HepG2 (cell line): ENCODE measurements around the gene DGCR2. TPM values are rescaled to one million over a fixed set of nuclear protein-coding genes. Genes with fewer than 3 reads are reported as not detected.
A peak's percentile ranks its signal among the peaks of the same experiment; 100 is the strongest.

Experiments used
- FLYWCH1 ChIP-seq: sonication (generic); formaldehyde crosslinking; IDR thresholded peaks from 2 replicates; pipeline ENCODE4 v1.8.1; 2023; ENCODE audit warnings: mild to moderate bottlenecking, missing genetic modification reagents
- HDAC2 ChIP-seq: sonication (generic); formaldehyde crosslinking; IDR thresholded peaks from 2 replicates; pipeline ENCODE4 v1.4.0; 2020; ENCODE audit warnings: missing genetic modification reagents
- KMT2B ChIP-seq: IDR thresholded peaks from 2 replicates; pipeline ENCODE4 v1.6.1; 2016; ENCODE audit warnings: missing genetic modification reagents, missing compliant biosample characterization
- MAFK ChIP-seq, 2 experiments: IDR thresholded peaks in 1 of 2; conservative IDR thresholded peaks in 1 of 2; 2 replicates each; pipeline ENCODE4 v1.6.1; 2011; ENCODE audit warnings: improper control_type of control experiment in 2 of 2, low read length in 2 of 2
- NPAS2 ChIP-seq: sonication (generic); formaldehyde crosslinking; IDR thresholded peaks from 2 replicates; pipeline ENCODE4 v1.8.0; 2022; ENCODE audit warnings: mild to moderate bottlenecking, missing genetic modification reagents, borderline replicate concordance
- PAX8 ChIP-seq: sonication (generic); formaldehyde crosslinking; IDR thresholded peaks from 2 replicates; pipeline ENCODE4 v1.8.0; 2022; ENCODE audit warnings: mild to moderate bottlenecking, missing genetic modification reagents, borderline replicate concordance
- RAD21 ChIP-seq: fragments of 450-650 bp; formaldehyde crosslinking; IDR thresholded peaks from 2 replicates; pipeline ENCODE4 v1.5.0; 2020; ENCODE audit warnings: mild to moderate bottlenecking
- RARG ChIP-seq: sonication (generic); formaldehyde crosslinking; IDR thresholded peaks from 2 replicates; pipeline ENCODE4 v1.4.0; 2020; ENCODE audit warnings: low read depth, mild to moderate bottlenecking, missing genetic modification reagents
- RBM39 ChIP-seq: fragments of 200-400 bp; formaldehyde crosslinking; IDR thresholded peaks from one replicate; pipeline ENCODE4 v1.6.1; 2018; ENCODE audit warnings: antibody characterized with exemption, mild to moderate bottlenecking, low read depth, low read length; ENCODE audit not compliant: poor library complexity, severe bottlenecking
- YEATS2 ChIP-seq: sonication (generic); formaldehyde crosslinking; IDR thresholded peaks from 2 replicates; pipeline ENCODE4 v1.4.0; 2020; ENCODE audit warnings: missing genetic modification reagents, borderline replicate concordance
- ZFP36L1 ChIP-seq: sonication (generic); formaldehyde crosslinking; IDR thresholded peaks from 2 replicates; pipeline ENCODE4 v1.8.0; 2022; ENCODE audit warnings: mild to moderate bottlenecking, missing genetic modification reagents, moderate library complexity
- ZNF143 ChIP-seq: sonication (generic); formaldehyde crosslinking; IDR thresholded peaks from 2 replicates; pipeline ENCODE4 v1.4.0; 2020; ENCODE audit warnings: missing genetic modification reagents
- ZNF20 ChIP-seq: sonication (generic); formaldehyde crosslinking; IDR thresholded peaks from 2 replicates; pipeline ENCODE4 v1.4.0; 2020; ENCODE audit warnings: mild to moderate bottlenecking, moderate library complexity, missing genetic modification reagents
- ZNF83 ChIP-seq: sonication (generic); formaldehyde crosslinking; IDR thresholded peaks from 2 replicates; pipeline ENCODE4 v1.4.0; 2020; ENCODE audit warnings: missing genetic modification reagents, mild to moderate bottlenecking, borderline replicate concordance
- polyA plus RNA-seq, 8 experiments: library from polyadenylated mRNA; depleted of rRNA in 3 of 8; stranded (reverse) in 7 of 8; unstranded in 1 of 8; fragments of >200 nt; fragmentation: Illumina TruSeq in 4 of 8; extraction: Trizol in 4 of 8; gene quantifications; 2 replicates each; pipeline versions ENCODE4 v1.2.1 to v1.2.3, GENCODE V29; 2011 to 2016; ENCODE audit warnings: low read depth in 4 of 8, missing spikeins in 1 of 8, mixed read lengths in 1 of 8; ENCODE audit not compliant: insufficient read depth in 1 of 8
- total RNA-seq, 5 experiments: library from RNA; depleted of rRNA; stranded (reverse); fragments of >200 nt; fragmentation: Illumina TruSeq; extraction: Trizol; gene quantifications; 2 replicates each; pipeline ENCODE4 v1.2.3, GENCODE V29; 2016; ENCODE audit warnings: low read depth in 1 of 5
- TF ChIP-seq, protein P1 (sequence below): sonication (generic); formaldehyde crosslinking; IDR thresholded peaks from 2 replicates; pipeline ENCODE4 v1.5.0; 2020; ENCODE audit warnings: missing genetic modification reagents
- TF ChIP-seq, protein P2 (sequence below): sonication (generic); formaldehyde crosslinking; conservative IDR thresholded peaks from 2 replicates; pipeline ENCODE4 v1.8.0; 2022; ENCODE audit warnings: mild to moderate bottlenecking, moderate library complexity, missing genetic modification reagents
- TF ChIP-seq, protein P3 (sequence below): sonication (generic); formaldehyde crosslinking; conservative IDR thresholded peaks from 2 replicates; pipeline ENCODE4 v1.4.0; 2020; ENCODE audit warnings: mild to moderate bottlenecking, missing genetic modification reagents, moderate library complexity
- TF ChIP-seq, protein P4 (sequence below): sonication (generic); formaldehyde crosslinking; IDR thresholded peaks from 2 replicates; pipeline ENCODE4 v1.4.0; 2020; ENCODE audit warnings: missing genetic modification reagents, borderline replicate concordance
- TF ChIP-seq, protein P5 (sequence below): sonication (generic); formaldehyde crosslinking; IDR thresholded peaks from 2 replicates; pipeline ENCODE4 v1.4.0; 2020; ENCODE audit warnings: mild to moderate bottlenecking, missing genetic modification reagents, borderline replicate concordance

Gene DGCR2
- total and polyA plus RNA-seq, 2 of the 13 experiments (the other 11 are each of a cell fraction or from before 2014, with no cell fraction given), result 23.1 to 35.3 TPM

DNA sequence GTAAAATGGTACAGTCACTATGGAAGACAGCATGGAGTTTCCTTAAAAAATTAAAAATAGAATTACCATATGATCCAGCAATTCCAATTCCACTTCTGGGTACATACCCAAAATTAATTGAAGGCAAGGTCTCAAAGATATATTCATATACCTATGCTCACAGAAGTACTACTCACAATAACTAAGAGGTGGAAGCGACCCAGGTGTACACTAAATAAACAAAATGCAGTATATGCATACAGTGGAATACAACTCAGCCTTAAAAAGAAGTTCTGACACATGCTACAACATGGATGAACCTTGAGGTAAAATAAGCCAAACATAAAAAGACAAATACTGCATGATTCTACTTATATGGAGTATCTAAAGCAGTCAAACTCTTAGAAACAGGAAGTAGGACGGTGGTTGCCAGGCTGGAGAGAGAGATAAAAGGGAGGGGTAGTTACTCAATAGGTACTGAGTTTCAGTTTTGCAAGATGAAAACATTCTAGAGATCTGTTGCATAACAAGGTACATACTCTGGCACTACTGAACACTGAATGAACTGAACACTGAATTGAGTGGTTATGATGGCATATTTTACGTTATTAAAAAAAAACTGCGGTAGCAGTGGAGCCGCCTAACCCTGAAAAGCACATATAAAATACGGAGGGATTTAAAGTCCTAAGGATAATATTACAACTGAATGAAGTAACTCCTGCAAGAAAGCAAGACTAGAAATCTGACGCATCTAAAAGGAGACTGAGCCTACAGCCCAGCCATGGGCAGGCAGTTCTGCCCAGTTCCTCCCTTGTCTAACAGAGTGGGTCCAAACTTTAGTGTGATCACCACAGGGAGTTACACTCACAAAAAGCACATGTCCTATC is 12.8 kb downstream of the DGCR2 start (continued):
- peak; percentile 48; the same call in 1 of the 2 replicates for TF ChIP-seq KMT2B (CRISPR knock-in tag)
- TF ChIP-seq RAD21, result no peak
- no peak for TF ChIP-seq RBM39
- TF ChIP-seq PAX8 (CRISPR knock-in tag), result no peak
- no peak for TF ChIP-seq ZNF83
- no peak for TF ChIP-seq YEATS2 (CRISPR knock-in tag)
- TF ChIP-seq NPAS2, result no peak
- TF ChIP-seq MAFK (conservative IDR thresholded peaks at IDR 0.05 in 1 of 2, IDR thresholded peaks at IDR 0.05 in 1 of 2; ENCODE audit: low read length in 2 of 2), result no peak
- TF ChIP-seq ZNF20 (CRISPR knock-in tag), result no peak
- peak; percentile 65 for TF ChIP-seq HDAC2 (CRISPR knock-in tag)
- no peak for TF ChIP-seq RARG (CRISPR knock-in tag)
- TF ChIP-seq, protein P1, sequence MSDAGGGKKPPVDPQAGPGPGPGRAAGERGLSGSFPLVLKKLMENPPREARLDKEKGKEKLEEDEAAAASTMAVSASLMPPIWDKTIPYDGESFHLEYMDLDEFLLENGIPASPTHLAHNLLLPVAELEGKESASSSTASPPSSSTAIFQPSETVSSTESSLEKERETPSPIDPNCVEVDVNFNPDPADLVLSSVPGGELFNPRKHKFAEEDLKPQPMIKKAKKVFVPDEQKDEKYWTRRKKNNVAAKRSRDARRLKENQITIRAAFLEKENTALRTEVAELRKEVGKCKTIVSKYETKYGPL (CRISPR knock-in tag), result peak; percentile 99
- TF ChIP-seq, protein P2, sequence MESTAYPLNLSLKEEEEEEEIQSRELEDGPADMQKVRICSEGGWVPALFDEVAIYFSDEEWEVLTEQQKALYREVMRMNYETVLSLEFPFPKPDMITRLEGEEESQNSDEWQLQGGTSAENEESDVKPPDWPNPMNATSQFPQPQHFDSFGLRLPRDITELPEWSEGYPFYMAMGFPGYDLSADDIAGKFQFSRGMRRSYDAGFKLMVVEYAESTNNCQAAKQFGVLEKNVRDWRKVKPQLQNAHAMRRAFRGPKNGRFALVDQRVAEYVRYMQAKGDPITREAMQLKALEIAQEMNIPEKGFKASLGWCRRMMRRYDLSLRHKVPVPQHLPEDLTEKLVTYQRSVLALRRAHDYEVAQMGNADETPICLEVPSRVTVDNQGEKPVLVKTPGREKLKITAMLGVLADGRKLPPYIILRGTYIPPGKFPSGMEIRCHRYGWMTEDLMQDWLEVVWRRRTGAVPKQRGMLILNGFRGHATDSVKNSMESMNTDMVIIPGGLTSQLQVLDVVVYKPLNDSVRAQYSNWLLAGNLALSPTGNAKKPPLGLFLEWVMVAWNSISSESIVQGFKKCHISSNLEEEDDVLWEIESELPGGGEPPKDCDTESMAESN, result no peak
- TF ChIP-seq FLYWCH1 (CRISPR knock-in tag), result no peak
- TF ChIP-seq ZNF143, result no peak
- no peak for TF ChIP-seq ZFP36L1 (CRISPR knock-in tag)
- TF ChIP-seq, protein P3, sequence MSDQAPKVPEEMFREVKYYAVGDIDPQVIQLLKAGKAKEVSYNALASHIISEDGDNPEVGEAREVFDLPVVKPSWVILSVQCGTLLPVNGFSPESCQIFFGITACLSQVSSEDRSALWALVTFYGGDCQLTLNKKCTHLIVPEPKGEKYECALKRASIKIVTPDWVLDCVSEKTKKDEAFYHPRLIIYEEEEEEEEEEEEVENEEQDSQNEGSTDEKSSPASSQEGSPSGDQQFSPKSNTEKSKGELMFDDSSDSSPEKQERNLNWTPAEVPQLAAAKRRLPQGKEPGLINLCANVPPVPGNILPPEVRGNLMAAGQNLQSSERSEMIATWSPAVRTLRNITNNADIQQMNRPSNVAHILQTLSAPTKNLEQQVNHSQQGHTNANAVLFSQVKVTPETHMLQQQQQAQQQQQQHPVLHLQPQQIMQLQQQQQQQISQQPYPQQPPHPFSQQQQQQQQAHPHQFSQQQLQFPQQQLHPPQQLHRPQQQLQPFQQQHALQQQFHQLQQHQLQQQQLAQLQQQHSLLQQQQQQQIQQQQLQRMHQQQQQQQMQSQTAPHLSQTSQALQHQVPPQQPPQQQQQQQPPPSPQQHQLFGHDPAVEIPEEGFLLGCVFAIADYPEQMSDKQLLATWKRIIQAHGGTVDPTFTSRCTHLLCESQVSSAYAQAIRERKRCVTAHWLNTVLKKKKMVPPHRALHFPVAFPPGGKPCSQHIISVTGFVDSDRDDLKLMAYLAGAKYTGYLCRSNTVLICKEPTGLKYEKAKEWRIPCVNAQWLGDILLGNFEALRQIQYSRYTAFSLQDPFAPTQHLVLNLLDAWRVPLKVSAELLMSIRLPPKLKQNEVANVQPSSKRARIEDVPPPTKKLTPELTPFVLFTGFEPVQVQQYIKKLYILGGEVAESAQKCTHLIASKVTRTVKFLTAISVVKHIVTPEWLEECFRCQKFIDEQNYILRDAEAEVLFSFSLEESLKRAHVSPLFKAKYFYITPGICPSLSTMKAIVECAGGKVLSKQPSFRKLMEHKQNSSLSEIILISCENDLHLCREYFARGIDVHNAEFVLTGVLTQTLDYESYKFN (CRISPR knock-in tag), result peak; percentile 24; the same call in 1 of the 2 replicates
- TF ChIP-seq, protein P4, sequence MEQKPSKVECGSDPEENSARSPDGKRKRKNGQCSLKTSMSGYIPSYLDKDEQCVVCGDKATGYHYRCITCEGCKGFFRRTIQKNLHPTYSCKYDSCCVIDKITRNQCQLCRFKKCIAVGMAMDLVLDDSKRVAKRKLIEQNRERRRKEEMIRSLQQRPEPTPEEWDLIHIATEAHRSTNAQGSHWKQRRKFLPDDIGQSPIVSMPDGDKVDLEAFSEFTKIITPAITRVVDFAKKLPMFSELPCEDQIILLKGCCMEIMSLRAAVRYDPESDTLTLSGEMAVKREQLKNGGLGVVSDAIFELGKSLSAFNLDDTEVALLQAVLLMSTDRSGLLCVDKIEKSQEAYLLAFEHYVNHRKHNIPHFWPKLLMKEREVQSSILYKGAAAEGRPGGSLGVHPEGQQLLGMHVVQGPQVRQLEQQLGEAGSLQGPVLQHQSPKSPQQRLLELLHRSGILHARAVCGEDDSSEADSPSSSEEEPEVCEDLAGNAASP (CRISPR knock-in tag), result peak; percentile 51; the same call in 1 of the 2 replicates
- TF ChIP-seq, protein P5, sequence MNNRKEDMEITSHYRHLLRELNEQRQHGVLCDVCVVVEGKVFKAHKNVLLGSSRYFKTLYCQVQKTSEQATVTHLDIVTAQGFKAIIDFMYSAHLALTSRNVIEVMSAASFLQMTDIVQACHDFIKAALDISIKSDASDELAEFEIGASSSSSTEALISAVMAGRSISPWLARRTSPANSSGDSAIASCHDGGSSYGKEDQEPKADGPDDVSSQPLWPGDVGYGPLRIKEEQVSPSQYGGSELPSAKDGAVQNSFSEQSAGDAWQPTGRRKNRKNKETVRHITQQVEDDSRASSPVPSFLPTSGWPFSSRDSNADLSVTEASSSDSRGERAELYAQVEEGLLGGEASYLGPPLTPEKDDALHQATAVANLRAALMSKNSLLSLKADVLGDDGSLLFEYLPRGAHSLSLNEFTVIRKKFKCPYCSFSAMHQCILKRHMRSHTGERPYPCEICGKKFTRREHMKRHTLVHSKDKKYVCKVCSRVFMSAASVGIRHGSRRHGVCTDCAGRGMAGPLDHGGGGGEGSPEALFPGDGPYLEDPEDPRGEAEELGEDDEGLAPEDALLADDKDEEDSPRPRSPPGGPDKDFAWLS (CRISPR knock-in tag), result no peak
